Activated CD4-positive, CD25-positive, alpha-beta regulatory T cell treated with anti-CD3 and anti-CD28 coated beads, Interleukin-2, amount 50 U/mL, for 16 hours (primary cell): ENCODE results near the gene DNLZ.
"Not testable (repeated sequence)": the region's sequence is repeated elsewhere in the genome, so short reads cannot be mapped to it uniquely, and the experiment has no call there.

Source experiments
- DNase-seq: peaks from one replicate; pipeline ENCODE4 v3.0.0-alpha.2; 2020; ENCODE audit warnings: low read depth, low spot score

Gene DNLZ

GRCh38 chr9:136363106-136363948 lies at the start of gene DNLZ:
DNLZ (minus strand) TSS chr9:136363744; CDS start chr9:136363714, 30 bp downstream.
- DNase-seq, result peak; percentile 78

DNA sequence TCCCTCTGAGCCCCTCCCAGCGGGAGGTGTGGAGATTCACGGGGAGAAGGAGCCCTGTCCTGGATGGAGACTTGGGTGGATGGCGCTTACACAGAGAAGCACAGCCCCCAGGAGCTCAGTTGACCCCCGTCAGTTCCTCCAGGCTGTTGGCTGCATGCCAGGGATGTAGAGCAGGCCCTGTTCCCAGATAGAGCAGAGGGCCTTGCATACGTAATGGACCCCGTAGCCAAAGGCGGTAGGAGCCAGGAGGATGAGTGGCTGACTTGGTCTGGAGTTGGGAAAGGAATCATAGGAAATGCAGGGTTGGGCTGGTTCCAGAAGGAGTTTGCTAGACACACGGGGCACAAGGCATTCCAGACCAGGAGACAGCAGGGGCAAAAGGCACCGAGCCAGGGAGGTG lies 49.4 kb upstream of the DNLZ start:
- DNase-seq, result no peak

DNA sequence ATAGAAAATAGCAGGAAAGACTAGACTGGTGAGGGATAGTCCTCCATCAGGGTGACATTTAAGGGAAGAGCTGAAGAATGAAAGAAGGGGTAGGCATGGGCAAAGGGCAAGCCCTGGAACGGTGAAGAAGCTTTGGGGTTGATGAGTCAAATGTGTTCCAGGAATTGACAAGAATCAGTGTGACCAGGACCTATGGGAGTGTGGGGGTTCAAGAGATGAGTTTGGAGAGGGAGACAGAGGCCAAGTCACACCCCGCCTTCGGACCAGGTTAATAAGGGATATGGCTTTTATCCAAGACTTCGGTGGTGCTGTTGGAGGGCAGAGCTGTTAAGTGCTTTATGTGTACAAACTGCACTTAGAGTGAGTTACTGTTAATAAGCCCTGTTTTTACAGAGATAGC lies 47.8 kb upstream of the DNLZ start:
- no peak for DNase-seq

- peak; percentile 91 for DNase-seq
Observed at GRCh38 chr9:136410500-136411287, 47.1 kb upstream of the DNLZ start, which contains the start of the genes ENTR1 and PMPCA. ENTR1 (minus strand) TSS chr9:136410614; CDS start chr9:136410397, 217 bp downstream. PMPCA (plus strand) TSS chr9:136410658; CDS start chr9:136410669, 11 bp downstream.

DNA sequence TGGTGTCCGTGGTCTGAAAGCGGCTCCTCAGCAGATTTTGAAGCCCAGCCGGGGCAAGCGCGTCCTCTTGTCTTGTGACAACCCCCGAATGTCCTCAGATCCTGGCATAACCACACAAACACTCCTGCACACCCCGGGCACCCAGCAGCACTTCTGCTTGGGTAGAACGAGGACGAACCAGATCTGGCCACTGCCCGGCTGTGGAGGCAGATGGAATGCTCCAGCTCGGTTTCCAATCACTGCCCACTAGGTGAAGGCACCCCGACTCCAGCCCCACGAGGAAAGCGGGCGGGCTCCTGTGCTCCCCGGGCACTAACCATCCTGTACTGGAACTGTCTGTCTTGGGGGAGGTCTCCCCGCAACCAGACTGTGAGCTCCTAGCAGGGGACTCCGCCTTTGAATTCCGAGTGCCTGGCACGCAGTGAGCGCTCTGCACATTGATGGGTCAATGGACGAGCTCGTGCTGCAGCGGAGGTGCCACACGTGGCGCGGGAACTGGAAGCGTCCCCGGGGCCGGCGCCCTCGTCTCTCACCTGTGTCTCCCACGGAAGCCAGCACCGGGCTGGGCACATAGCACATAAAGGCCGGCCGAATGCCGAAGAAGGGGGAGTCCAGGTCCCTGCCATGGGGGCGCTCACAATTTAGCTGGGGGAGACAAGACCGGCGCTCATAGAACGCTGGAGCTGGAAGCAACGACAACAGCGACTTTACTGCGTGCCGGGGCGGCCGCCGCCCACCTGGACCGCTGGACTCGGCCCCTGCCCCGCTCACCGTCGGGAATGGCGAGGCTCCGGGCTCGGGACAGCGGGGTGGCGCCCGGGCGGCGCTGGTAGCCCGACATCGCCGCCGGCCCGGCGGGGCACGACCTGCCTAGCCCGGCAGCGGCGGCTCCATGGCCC lies 46.3 kb upstream of the DNLZ start:
- DNase-seq, result no peak

DNA sequence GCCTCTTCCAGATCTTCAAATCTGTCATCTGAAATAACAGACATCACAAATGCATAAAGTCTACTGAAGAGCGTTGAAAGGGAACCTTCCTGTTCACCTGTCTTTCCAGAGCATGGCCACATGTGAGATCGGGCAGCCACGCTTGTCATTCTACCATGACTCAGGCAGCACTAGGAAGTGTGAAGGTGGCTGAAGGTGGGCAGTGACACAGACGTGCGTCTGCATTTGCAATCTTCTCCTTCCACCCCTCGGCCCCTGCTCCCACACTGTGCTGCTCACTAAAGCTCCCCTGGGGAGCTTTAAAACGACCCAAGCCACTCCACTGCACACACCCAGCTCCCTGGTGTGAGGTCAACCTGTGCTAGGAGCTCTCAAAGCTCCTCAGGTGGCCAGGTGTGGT lies 44.4 kb upstream of the DNLZ start:
- DNase-seq, result no peak

DNA sequence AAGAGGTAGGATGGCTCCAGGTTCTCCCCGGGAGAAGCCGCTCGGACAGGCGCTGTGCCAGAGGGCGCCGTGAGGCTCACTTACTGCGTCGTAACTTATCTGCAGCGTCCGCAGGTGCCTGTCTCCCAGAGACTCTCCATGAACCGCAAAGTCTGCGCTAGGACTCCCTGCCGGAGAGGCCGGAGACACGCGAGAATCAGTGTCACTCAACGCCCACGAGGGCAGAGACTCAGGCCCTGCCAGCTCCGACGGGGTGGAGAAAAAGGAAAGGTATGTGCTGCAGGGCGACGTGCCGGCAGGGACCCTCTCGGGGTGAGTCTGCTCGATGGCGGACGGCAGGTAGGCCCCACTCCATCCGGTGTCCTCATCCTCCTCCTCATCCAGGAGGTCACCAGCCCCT lies 43.5 kb upstream of the DNLZ start:
- not testable (repeated sequence) for DNase-seq

DNA sequence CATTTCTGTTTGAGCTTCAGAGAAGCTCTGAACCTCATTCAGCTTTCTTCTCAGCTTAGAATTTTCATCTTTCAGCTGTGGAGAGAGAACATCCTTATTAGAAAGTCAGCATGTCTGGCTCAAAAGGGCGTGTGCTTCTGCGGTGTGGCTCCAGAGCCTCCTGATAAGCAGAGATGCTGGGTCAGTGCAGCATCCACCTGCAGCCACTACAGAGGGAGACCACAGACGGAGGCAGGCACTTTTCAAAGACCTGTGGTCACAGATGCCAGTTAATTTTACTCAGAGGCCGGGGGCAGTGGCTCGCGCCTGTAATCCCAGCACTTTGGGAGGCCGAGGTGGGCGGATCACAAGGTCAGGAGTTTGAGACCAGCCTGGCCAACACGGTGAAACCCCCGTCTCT lies 42.4 kb upstream of the DNLZ start:
- not testable (repeated sequence) for DNase-seq

DNA sequence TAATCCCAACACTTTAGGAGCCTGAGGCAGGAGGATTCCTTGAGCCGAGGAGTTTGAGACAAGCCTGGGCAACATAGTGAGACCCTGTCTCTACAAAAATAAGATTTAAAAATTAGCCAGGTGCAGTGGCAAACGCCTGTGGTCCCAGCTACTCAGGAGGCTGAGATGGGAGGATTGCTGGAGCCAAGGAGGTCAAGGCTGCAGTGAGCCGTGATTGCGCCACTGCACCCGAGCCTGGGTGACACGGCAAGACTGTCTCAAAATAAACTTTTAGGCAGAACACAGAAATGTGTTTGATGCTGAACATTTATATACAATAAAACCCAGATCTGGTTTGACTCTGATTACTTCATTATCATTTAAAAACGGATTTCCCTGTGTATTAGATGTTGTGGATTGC lies 41.9 kb upstream of the DNLZ start:
- no peak for DNase-seq

- DNase-seq, result no peak
Observed at GRCh38 chr9:136404801-136405136, 41.2 kb upstream of the DNLZ start.

DNA sequence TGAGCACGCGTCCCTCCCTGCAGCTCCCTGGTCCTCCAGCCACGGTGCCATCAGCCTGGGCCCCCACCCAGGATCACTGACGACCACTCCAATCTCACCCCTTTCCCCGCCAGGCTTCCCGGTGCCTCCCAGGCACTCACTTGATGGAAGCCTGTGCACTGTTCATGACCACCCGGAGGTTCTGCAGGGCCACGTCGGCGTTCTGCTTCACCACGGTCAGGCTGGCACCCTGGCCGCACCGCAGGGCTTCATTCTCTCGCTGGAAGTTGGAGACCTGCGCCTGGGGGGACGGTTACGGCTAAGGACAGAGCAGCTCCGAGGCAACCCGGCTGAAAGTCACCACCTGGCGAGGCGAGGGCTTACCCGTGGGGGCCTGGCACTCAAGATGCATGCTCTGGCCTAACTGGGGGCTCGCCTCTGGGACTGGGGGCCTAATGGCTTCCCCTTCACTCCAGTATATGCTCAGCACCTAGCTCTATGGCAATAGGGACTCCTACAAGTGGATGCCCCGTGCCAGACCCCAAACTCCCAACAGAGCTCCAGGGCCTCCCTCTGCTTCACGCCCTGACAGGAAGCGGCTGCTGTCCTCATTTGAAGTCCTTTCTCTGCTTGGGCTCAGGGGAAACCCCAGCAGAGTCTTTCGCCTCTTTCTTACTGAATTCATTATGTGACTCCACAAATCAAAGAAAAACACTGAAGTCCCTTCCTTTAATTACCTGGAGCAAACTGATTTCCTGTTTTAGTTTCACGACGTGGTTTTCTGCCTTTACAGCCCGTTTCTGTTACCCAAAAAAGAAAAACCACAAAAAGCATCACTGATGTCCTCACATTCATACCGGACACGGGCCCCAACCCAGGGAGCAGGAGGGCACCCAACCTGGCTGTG lies 40.6 kb upstream of the DNLZ start:
- DNase-seq, result no peak

- peak; percentile 62 for DNase-seq
Observed at GRCh38 chr9:136403538-136403914, 40.0 kb upstream of the DNLZ start.

DNA sequence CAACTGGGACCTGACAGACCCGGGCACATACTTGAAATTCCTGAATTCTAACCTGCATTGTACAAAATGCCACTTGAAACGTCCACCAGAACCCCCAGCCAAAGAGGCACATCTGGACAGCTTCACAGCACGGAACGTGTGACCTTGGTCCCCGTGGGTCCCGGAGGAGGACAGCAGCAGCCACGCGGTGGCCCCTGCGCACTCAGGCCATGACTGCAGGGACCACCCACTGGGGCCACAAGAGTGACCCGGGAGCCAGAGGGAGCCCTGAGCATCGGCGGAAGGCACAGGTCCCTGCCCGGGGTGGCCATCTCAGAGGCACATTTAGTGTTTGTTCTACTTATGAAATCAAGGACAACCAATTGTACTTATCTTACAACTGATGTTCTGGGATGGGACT lies 38.5 kb upstream of the DNLZ start:
- DNase-seq, result no peak

DNA sequence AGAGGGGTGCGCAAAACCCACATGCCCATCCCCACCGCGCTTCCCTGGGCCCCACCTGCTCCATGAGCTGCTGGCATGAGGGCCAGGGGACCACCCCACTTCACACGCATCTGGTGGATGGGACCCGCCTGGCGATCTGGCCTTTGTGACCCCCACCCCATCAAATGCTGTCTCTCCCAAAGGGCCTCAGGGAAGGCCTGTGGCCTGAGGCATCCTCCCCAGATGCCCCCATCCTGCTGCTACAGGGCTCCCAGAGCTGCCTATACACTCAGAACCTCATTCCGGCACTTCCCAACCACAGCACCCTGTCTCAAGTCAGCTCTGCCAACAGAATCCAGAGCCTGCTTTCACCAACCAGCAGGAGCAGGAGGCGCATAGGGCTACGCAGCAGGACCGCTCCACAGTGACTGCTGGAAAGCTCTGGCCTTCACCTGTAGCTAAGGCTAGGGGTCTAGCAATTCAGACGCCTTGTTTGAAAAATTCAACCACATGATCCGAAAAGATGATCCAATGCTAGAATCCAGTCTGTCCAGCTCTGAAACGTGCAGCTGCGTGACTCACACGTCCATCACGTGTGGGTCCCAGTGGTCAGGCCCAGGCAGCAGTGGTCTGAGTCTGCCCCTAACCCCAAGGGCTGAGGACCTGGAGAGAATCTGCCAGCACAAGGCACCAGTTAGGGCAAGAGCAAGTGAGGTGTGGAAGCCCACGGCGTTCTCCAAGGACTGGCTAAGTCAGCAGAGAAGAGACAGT lies 37.8 kb upstream of the DNLZ start:
- no peak for DNase-seq

DNA sequence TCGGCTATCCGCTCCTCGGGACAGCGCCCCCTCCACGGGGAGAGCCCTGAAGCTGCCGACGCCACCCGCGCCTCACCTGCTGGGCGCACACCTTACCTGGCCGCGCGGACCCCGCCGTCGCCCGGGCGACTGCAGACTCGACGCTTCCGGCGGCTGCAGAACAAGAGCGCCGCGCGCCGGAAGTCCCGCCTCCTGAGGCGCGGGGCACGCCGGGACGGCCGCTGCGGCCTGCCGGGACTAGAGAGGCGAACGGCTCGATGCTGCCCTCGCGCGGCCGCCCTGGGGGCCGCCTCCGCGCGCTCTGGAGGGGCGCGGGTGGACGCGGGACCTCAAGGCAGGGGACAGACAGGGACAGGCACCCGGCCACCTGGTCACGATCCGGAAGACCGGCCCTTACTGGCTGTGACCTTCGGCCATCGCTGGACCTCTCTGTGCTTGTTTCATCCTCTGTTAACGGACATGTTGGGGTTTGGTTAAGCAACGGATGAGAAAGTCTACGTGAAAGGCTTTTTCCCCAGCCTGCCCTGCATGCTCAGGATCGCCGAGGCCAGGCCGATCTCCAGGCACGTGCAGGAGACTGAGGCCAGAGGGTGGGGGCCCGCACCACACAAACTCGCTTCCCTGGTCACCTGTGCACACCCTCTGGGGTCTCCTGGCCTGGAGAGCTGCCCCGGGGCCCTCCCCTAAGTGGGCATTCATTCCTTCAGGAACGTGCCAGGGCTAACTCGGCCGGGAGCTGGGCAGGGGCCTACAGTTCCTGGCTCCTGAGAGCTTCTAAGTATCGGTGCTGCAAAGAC lies 36.7 kb upstream of the DNLZ start, which contains the start of gene SNAPC4:
Gene SNAPC4, minus strand, starts transcription at position 133 of the 797 bp plus-strand sequence. CDS start 1,742 bp downstream, outside the sequence.
- DNase-seq, result peak; percentile 78

DNA sequence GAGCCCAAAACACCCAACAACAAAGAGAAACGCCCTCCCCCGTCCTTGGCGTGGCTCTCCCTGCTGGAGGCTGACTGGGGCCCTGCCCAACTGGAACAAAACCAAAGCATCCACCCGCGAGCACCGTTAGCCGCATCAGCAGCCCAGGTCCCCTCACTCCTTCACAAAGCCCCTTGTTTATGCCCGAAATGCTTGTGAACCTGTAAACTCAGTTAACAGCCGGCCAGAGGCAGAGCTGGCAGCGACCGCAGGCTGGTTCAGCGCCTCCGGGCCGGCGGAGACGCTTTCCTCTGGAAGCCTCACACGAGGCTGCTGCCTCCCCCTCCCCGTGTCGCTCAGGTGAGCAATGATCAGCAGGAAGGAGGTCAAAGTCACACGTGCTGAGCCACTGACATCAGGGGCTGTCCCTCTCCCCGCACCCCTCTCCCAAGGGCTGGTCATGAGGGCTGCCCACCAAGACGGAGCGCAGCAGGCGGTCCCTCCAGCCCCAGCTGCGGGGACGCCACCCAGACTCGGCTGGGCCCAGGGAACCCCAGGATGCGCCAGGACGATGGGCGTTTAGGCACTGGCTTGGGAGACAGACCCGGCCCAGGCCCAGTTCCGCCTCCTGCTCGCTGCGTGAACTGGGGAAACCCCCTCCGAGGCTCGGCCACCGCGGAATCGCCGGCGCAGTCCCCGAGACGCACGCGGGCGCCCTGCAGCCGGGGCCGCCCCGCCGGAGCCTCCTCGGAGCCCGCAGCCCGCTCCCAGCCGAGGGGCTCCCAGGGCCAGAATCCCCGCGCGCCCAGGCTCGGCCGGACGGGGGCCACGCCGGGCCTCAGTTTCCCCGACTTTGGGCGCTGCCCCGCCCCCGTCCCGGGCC lies 35.9 kb upstream of the DNLZ start:
- DNase-seq, result no peak

GRCh38 chr9:136398286-136398685 lies 34.7 kb upstream of the DNLZ start:
- DNase-seq, result no peak

GRCh38 chr9:136397643-136398042 lies 34.1 kb upstream of the DNLZ start:
- no peak for DNase-seq
